Measurements from ENCODE around the gene TYRO3.

The TYRO3 gene

DNA sequence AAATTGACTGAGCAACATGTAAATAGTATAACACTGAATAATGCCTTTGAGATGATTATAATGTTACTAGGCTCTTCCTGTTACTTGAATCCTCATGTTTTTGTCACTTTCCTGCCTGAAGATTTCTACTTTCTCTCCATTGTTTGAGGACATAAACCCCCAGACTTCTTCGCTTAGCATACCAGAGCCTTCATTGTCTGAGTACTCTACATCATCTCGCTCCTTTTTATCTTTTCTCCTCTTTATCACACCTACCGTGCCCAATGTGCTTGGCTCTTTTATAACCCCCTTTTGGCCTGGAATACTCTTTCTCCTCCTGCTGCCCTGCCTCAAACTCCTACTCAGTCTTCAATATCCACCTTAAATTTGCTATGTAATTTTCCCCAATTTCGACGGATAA, 70.9 kb downstream of the TYRO3 start:
- TF ChIP-seq, protein P1, sequence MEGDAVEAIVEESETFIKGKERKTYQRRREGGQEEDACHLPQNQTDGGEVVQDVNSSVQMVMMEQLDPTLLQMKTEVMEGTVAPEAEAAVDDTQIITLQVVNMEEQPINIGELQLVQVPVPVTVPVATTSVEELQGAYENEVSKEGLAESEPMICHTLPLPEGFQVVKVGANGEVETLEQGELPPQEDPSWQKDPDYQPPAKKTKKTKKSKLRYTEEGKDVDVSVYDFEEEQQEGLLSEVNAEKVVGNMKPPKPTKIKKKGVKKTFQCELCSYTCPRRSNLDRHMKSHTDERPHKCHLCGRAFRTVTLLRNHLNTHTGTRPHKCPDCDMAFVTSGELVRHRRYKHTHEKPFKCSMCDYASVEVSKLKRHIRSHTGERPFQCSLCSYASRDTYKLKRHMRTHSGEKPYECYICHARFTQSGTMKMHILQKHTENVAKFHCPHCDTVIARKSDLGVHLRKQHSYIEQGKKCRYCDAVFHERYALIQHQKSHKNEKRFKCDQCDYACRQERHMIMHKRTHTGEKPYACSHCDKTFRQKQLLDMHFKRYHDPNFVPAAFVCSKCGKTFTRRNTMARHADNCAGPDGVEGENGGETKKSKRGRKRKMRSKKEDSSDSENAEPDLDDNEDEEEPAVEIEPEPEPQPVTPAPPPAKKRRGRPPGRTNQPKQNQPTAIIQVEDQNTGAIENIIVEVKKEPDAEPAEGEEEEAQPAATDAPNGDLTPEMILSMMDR (IDR thresholded peaks at IDR 0.05; ENCODE audit: control insufficient read depth, insufficient read depth, low read depth, low read length, missing control alignments): no peak
- no peak overlapping the region for H3K4me3 ChIP-seq (ENCODE audit: control insufficient read depth, low read depth, low read length)
- no peak for DNase-seq (ENCODE audit: low read depth)

DNA sequence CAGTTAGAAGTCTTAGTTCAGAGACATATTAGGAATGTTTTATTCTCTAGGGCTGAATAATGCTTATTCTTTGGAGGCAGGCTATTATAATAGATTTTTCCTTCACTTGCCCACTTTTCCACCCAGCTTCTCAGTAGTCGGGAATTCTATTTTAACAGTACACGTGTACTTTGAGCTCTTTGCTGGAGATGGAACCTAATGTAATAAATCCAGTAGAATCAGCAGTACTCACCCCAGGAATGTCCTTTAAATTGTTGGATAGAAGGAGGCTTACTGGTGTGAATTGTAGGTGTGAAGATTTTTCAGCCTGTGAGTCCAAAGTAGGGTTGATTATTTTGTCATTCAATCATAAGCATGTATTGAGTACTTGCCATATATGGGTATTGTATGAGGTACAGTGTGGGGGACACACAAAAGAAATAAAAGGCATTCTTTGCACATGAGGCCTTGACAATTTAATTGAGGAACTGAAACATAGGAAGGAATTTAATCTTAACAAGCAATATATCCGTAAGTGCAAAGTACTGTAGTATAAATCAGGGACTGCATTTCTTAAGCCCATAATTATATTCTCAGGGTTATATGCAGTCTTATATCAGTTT, 71.7 kb downstream of the TYRO3 start:
- H3K4me3 ChIP-seq (ENCODE audit: control insufficient read depth, low read depth, low read length): no peak overlapping the region
- TF ChIP-seq, protein P1 (IDR thresholded peaks at IDR 0.05; ENCODE audit: control insufficient read depth, insufficient read depth, low read depth, low read length, missing control alignments): no peak
- DNase-seq (ENCODE audit: low read depth): no peak

DNA sequence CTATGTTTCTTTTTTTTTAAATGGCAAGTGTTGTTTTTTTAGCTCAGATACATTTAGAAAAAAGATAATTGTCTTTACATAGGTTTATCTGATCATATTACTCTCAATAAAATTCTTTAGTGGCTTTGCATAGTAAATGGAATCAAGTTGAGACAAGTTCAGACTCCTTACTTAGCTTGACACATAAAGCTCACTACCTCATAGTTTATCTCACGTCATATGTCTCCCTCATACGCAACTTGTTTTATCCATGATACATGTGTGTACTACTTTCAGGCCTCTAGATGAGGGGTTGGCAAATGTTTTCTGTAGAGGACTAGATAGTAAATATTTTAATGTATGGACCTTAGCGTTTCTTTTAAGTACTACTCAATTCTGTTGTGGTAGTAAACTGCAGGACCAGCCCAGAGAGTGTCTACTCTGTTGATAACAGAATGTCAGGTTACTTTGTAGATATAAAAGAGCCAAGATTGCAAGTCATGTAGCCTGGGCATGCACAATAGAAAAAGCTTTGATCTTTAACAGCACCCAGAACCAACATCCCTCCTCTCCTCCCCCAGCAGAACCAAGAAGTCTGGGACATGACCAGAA, 73.0 kb downstream of the TYRO3 start:
- no peak for DNase-seq (ENCODE audit: low read depth)
- TF ChIP-seq, protein P1 (IDR thresholded peaks at IDR 0.05; ENCODE audit: control insufficient read depth, insufficient read depth, low read depth, low read length, missing control alignments): no peak
- no peak overlapping the region for H3K4me3 ChIP-seq (ENCODE audit: control insufficient read depth, low read depth, low read length)

All from AG09309 (cell line).